HepG2 (cell line): ENCODE results near the gene MAPK7. TPM values are rescaled to one million over a fixed set of nuclear protein-coding genes. Genes with fewer than 3 reads are reported as not detected.
A peak's percentile ranks its signal among the peaks of the same experiment; 100 is the strongest.

Experiments used
- ATAC-seq: fragments of 200-7000 bp; cut with Tn5 transposase; 3 replicates; pipeline ENCODE4 v1.9.1; 2020; ENCODE audit warnings: mild to moderate bottlenecking, moderate library complexity
- BruUV-seq: library from RNA; stranded (reverse); fragments of 400-500 nt; replicated peaks from 2 replicates; lab custom pipeline; 2021; lab: Mats Ljungman, UMichigan
- CTCF ChIA-PET: fragments of 300-600 bp; formaldehyde crosslinking; extraction: SDS; loops from one replicate; lab custom pipeline; 2021; ENCODE audit warnings: low total read pairs, inconsistent platforms, low intra/inter-chr PET ratio; lab: Yijun Ruan, JAX
- POLR2A ChIA-PET: fragments of 350-600 bp; sonication (Branson Sonifier 250); formaldehyde crosslinking; loops from one replicate; lab custom pipeline; 2020; ENCODE audit warnings: antibody characterized with exemption, inconsistent platforms; lab: Yijun Ruan, JAX
- DNase-seq: peaks from one replicate; pipeline ENCODE4 v3.0.0-alpha.2; 2015; ENCODE audit warnings: low spot score
- FAIRE-seq: peaks from 3 replicates; lab custom pipeline; 2011; peaks lifted over from hg19 to GRCh38; lab: Jason Lieb, UNC
- H2AFZ ChIP-seq: one replicate; pipeline ENCODE4 v1.6.1; 2011; ENCODE audit warnings: low read length, inconsistent platforms
- H3K27ac ChIP-seq: fragments of 300-600 bp; 3 replicates; pipeline ENCODE4 v1.8.0; 2011; ENCODE audit warnings: mixed run types, mild to moderate bottlenecking, mixed read lengths, low read length, inconsistent platforms; ENCODE audit not compliant: insufficient read depth; ENCODE audit errors: extremely low read length
- H3K27me3 ChIP-seq, 2 experiments: fragments of 200-600 bp in 1 of 2; 2 replicates in 1 of 2; 3 replicates in 1 of 2; pipeline versions ENCODE4 v1.6.0 to v1.8.0; 2011; ENCODE audit warnings: low read length in 2 of 2, mild to moderate bottlenecking in 2 of 2, moderate library complexity in 2 of 2, inconsistent platforms in 1 of 2; ENCODE audit not compliant: insufficient read depth in 2 of 2, control insufficient read depth in 1 of 2
- H3K36me3 ChIP-seq, 2 experiments: fragments of 200-600 bp in 1 of 2; replicated peaks in 1 of 2; 2 replicates in 1 of 2; 3 replicates in 1 of 2; pipeline versions ENCODE4 v1.5.1 to v1.8.0; 2011; ENCODE audit warnings: low read length in 2 of 2, inconsistent platforms in 1 of 2; ENCODE audit not compliant: insufficient read depth in 2 of 2, control insufficient read depth in 1 of 2
- H3K4me1 ChIP-seq: 2 replicates; pipeline ENCODE4 v1.5.1; 2012; ENCODE audit warnings: low read length, inconsistent platforms; ENCODE audit not compliant: insufficient read depth
- H3K4me2 ChIP-seq: 2 replicates; pipeline ENCODE4 v1.6.0; 2011; ENCODE audit warnings: low read depth, low read length, inconsistent platforms
- H3K4me3 ChIP-seq, 3 experiments: fragments of 200-600 bp in 1 of 3; sonication (generic), shearing (Covaris generic) in 1 of 3; replicated peaks in 1 of 3; 2 replicates each; pipeline ENCODE4 v1.5.1; 2011 to 2016; ENCODE audit warnings: low read length in 3 of 3, inconsistent platforms in 2 of 3, low read depth in 2 of 3, mild to moderate bottlenecking in 2 of 3, control low read depth in 1 of 3, mixed read lengths in 1 of 3; ENCODE audit not compliant: insufficient read depth in 1 of 3
- H3K79me2 ChIP-seq: one replicate; pipeline ENCODE4 v1.6.1; 2011; ENCODE audit warnings: low read length, inconsistent platforms; ENCODE audit not compliant: insufficient read depth
- H3K9ac ChIP-seq: 2 replicates; pipeline ENCODE4 v1.6.0; 2011; ENCODE audit warnings: mild to moderate bottlenecking, low read depth, low read length, inconsistent platforms; ENCODE audit not compliant: insufficient read depth
- H3K9me3 ChIP-seq: 2 replicates; pipeline ENCODE4 v1.5.1; 2012; ENCODE audit warnings: mild to moderate bottlenecking, low read length
- H4K20me1 ChIP-seq: 2 replicates; pipeline ENCODE4 v1.6.0; 2011; ENCODE audit warnings: inconsistent platforms, mild to moderate bottlenecking, low read length, moderate library complexity; ENCODE audit not compliant: insufficient read depth
- NFE2L1 ChIP-seq: sonication (generic); formaldehyde crosslinking; IDR thresholded peaks from 2 replicates; pipeline ENCODE4 v1.4.0; 2020; ENCODE audit warnings: missing genetic modification reagents, mild to moderate bottlenecking, borderline replicate concordance
- RBM39 ChIP-seq: fragments of 200-400 bp; formaldehyde crosslinking; IDR thresholded peaks from one replicate; pipeline ENCODE4 v1.6.1; 2018; ENCODE audit warnings: antibody characterized with exemption, mild to moderate bottlenecking, low read depth, low read length; ENCODE audit not compliant: poor library complexity, severe bottlenecking
- SIX4 ChIP-seq: sonication (generic); formaldehyde crosslinking; IDR thresholded peaks from 2 replicates; pipeline ENCODE4 v1.4.0; 2020; ENCODE audit warnings: missing genetic modification reagents
- SPEN ChIP-seq: sonication (generic); formaldehyde crosslinking; IDR thresholded peaks from 2 replicates; pipeline ENCODE4 v1.5.1; 2020; ENCODE audit warnings: low read depth, mild to moderate bottlenecking, missing genetic modification reagents
- ZBTB8A ChIP-seq: sonication (generic); formaldehyde crosslinking; IDR thresholded peaks from 2 replicates; pipeline ENCODE4 v1.4.0; 2020; ENCODE audit warnings: mild to moderate bottlenecking, low read depth, missing genetic modification reagents, borderline replicate concordance
- ZNF160 ChIP-seq: sonication (generic); formaldehyde crosslinking; IDR thresholded peaks from 2 replicates; pipeline ENCODE4 v1.8.0; 2022; ENCODE audit warnings: mild to moderate bottlenecking, inconsistent platforms, missing genetic modification reagents
- ZNF33B ChIP-seq: sonication (generic); formaldehyde crosslinking; IDR thresholded peaks from 2 replicates; pipeline ENCODE4 v1.5.1; 2020; ENCODE audit warnings: mild to moderate bottlenecking, missing genetic modification reagents
- ZZZ3 ChIP-seq: sonication (generic); formaldehyde crosslinking; IDR thresholded peaks from 2 replicates; pipeline ENCODE4 v1.4.0; 2020; ENCODE audit warnings: missing genetic modification reagents, mild to moderate bottlenecking, borderline replicate concordance
- WGBS: methylation state at CpG from one replicate; pipeline ENCODE4 v1.1.6; 2017; ENCODE audit warnings: low lambda C conversion rate; 5-methylcytosine and 5-hydroxymethylcytosine counted together
- in situ Hi-C: cut with HindIII; loops from 2 replicates; pipeline ENCODE4 v1.10.0; 2017; ENCODE audit warnings: low pct_unique_long_range_greater_than_20kb; ENCODE audit not compliant: extremely low pct_ligation_motif_present
- intact Hi-C: fragments of 100-400 bp; cut with micrococcal nuclease; formaldehyde crosslinking; loops from one replicate; pipeline ENCODE4 v1.10.0; 2022; ENCODE audit not compliant: unreplicated experiment
- polyA plus RNA-seq, 8 experiments: library from polyadenylated mRNA; depleted of rRNA in 3 of 8; stranded (reverse) in 7 of 8; unstranded in 1 of 8; fragments of >200 nt; fragmentation: Illumina TruSeq in 4 of 8; extraction: Trizol in 4 of 8; gene quantifications; 2 replicates each; pipeline versions ENCODE4 v1.2.1 to v1.2.3, GENCODE V29; 2011 to 2016; ENCODE audit warnings: low read depth in 4 of 8, missing spikeins in 1 of 8, mixed read lengths in 1 of 8; ENCODE audit not compliant: insufficient read depth in 1 of 8
- total RNA-seq, 5 experiments: library from RNA; depleted of rRNA; stranded (reverse); fragments of >200 nt; fragmentation: Illumina TruSeq; extraction: Trizol; gene quantifications; 2 replicates each; pipeline ENCODE4 v1.2.3, GENCODE V29; 2016; ENCODE audit warnings: low read depth in 1 of 5
- TF ChIP-seq, protein P1 (sequence below): sonication (generic); formaldehyde crosslinking; conservative IDR thresholded peaks from 2 replicates; pipeline ENCODE4 v1.8.1; 2023; ENCODE audit warnings: missing genetic modification reagents
- TF ChIP-seq, protein P2 (sequence below): sonication (generic); formaldehyde crosslinking; conservative IDR thresholded peaks from 2 replicates; pipeline ENCODE4 v1.4.0; 2020; ENCODE audit warnings: missing genetic modification reagents

MAPK7 gene
- total and polyA plus RNA-seq, 2 of the 13 experiments (the other 11 are each of a cell fraction or from before 2014, with no cell fraction given) = 2.9 to 5.9 TPM

DNA sequence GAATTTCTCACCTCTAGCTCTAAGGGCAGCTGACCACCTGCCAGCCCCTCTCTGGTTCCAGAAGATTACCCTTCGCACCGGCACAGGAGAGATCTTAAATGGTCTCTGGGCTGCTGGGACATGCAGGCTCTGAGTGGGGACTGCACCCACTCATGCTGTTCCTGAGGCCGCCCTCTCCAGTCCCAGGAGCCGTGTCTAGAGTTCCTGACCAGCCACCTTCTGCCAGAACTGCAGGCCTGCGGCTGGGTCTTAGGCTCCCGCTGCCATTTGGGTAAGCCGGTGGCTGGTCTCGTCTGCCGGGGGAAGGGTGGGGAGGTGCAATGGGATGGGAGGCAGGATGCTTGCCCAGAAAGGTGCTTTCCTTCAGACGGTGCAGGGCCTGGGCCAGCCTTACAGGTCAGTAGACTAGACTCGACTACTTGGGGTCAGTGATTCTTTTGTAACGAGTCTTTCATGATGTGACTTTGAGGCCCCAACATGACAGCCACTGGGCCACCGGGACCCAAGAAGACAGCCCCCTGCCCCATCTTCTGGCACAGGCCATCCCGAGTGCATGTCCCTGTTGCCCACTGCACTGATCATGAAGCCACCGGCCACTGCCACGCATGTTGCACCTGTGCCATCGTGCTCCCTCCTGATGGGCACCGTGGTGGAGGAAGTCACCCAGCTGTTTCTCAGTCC lies 42.2 kb upstream of the MAPK7 start:
- no peaks in the 10 kb centered on the region for H3K9me3 ChIP-seq
- TF ChIP-seq SPEN (CRISPR knock-in tag) (no peak), NFE2L1 (0 out of 2 replicates have a peak, but pooled peaks have one; percentile 3)
- in situ Hi-C loops (no loop called here), intact Hi-C loops (no loop called here)
- H3K4me2 ChIP-seq = no peak overlapping the region
- no TSS peak for BruUV-seq
- FAIRE-seq = no peak
- no peaks in the 10 kb centered on the region for H3K27me3 ChIP-seq
- POLR2A ChIA-PET = no interaction called here
- H4K20me1 ChIP-seq = no peaks in the 10 kb centered on the region
- ATAC-seq = no peak
- H3K36me3 ChIP-seq = no peaks in the 10 kb centered on the region; a peak in 1 of 5 replicates
- DNase-seq = no peak
- H3K4me1 ChIP-seq = peaks cover 36% of the 10 kb centered on the region
- H3K27ac ChIP-seq = no peak overlapping the region
- no peak overlapping the region for H2AFZ ChIP-seq
- no peaks in the 10 kb centered on the region for H3K79me2 ChIP-seq
- no peak overlapping the region for H3K4me3 ChIP-seq
- WGBS = 97% methylated on average over 11 of the region's 18 CpGs
- no peak overlapping the region for H3K9ac ChIP-seq
- CTCF ChIA-PET = interaction anchor here (3.1 kb wide), 1 partner anchor 19 kb away, joined by 21 read pairs; no protein-coding TSS in a partner anchor

DNA sequence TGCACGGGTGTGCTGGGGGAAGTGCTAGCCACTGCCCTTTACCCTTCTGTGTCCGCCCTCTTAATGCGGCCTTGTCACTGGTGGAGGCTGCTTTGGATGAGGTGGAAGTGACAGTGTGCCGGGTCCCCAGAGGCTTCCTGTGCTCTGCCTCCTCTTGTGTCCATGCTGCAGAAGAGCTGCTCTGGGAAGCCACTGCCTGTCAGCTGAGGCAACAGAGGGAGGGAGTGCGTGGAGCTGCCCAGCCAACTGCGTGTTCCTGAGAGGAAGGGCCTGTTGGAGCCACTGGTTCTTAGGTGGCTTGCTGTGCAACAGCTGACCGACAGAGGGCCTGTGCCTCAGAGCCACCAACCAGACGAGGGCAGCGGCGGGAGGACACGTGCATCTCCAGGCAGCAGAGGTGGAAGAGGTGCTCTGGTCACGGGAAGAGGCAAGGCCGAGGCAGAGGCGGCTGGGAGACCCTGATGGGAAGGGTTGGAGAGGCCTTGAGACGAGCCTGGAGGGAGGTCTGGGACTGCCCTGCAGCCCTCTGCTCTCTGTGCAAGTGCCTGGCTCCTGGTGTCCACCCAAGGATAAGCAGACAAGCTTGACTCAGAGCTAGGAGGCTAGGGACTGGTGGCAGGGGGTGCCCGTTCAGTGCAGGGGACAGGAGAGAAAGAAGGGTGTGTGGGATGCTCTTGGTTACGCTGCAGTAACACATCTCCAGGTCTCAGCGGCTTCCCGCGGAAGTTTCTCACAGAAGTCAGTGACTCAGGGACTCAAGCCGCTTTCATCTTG lies 41.2 kb upstream of the MAPK7 start:
- Histone ChIP-seq H3K36me3 (no peaks in the 10 kb centered on the region; a peak in 1 of 5 replicates), H3K4me3 (peak overlapping the region; percentile 2 to 61 (median 11); a peak in 3 of 6 replicates), H3K27me3 (no peaks in the 10 kb centered on the region), H3K9ac (peak overlapping the region; percentile 69), H3K79me2 (no peaks in the 10 kb centered on the region), H3K4me1 (peaks cover 35% of the 10 kb centered on the region), H3K4me2 (peak overlapping the region; percentile 78), H3K9me3 (no peaks in the 10 kb centered on the region), H2AFZ (no peak overlapping the region), H3K27ac (peak overlapping the region; percentile 94), H4K20me1 (no peaks in the 10 kb centered on the region)
- intact Hi-C loops (no loop called here), in situ Hi-C loops (no loop called here)
- 5% methylated on average over 10 of the region's 21 CpGs for WGBS
- ChIA-PET POLR2A (interaction anchor here (0.6 to 2.9 kb wide), 16 partner anchors 10 to 201 kb away, joined by 3 to 42 read pairs (median 7); partner anchors contain the start of genes B9D1 and MAPK7), CTCF (interaction anchor here (0.6 to 3.1 kb wide), 3 partner anchors 20 to 110 kb away, joined by 3 to 21 read pairs (median 9); partner anchors contain the start of gene B9D1)
- ATAC-seq = peak; percentile 75
- FAIRE-seq = peak; percentile 71
- peak; percentile 68 for DNase-seq
- TSS peak; percentile 59 for BruUV-seq
- no peak for TF ChIP-seq RBM39
- peak; percentile 87; the same call in 1 of the 2 replicates for TF ChIP-seq ZNF33B (CRISPR knock-in tag)
- TF ChIP-seq ZNF160 (CRISPR knock-in tag) = peak; percentile 72; the same call in 1 of the 2 replicates
- no peak for TF ChIP-seq SIX4 (CRISPR knock-in tag)
- TF ChIP-seq, protein P1, sequence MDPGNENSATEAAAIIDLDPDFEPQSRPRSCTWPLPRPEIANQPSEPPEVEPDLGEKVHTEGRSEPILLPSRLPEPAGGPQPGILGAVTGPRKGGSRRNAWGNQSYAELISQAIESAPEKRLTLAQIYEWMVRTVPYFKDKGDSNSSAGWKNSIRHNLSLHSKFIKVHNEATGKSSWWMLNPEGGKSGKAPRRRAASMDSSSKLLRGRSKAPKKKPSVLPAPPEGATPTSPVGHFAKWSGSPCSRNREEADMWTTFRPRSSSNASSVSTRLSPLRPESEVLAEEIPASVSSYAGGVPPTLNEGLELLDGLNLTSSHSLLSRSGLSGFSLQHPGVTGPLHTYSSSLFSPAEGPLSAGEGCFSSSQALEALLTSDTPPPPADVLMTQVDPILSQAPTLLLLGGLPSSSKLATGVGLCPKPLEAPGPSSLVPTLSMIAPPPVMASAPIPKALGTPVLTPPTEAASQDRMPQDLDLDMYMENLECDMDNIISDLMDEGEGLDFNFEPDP = no peak
- TF ChIP-seq ZZZ3 (CRISPR knock-in tag) = no peak
- no peak for TF ChIP-seq ZBTB8A (CRISPR knock-in tag)
- TF ChIP-seq, protein P2, sequence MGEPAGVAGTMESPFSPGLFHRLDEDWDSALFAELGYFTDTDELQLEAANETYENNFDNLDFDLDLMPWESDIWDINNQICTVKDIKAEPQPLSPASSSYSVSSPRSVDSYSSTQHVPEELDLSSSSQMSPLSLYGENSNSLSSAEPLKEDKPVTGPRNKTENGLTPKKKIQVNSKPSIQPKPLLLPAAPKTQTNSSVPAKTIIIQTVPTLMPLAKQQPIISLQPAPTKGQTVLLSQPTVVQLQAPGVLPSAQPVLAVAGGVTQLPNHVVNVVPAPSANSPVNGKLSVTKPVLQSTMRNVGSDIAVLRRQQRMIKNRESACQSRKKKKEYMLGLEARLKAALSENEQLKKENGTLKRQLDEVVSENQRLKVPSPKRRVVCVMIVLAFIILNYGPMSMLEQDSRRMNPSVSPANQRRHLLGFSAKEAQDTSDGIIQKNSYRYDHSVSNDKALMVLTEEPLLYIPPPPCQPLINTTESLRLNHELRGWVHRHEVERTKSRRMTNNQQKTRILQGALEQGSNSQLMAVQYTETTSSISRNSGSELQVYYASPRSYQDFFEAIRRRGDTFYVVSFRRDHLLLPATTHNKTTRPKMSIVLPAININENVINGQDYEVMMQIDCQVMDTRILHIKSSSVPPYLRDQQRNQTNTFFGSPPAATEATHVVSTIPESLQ = no peak
